Subcutaneous abdominal adipose tissue (tissue), 5 donors: Measurements from ENCODE around the gene MYBPC1.
"Not testable (repeated sequence)": the region's sequence is repeated elsewhere in the genome, so short reads cannot be mapped to it uniquely, and the experiment has no call there.

Experiments used
- H3K27ac ChIP-seq: one replicate; pipeline ENCODE4 v1.7.0; 2013; ENCODE audit warnings: low read depth, mild to moderate bottlenecking, inconsistent platforms, low read length, moderate library complexity
- H3K27me3 ChIP-seq, 5 donors: one replicate each; pipeline ENCODE4 v1.7.0; 2013; ENCODE audit warnings: low read length in 5 of 5, inconsistent platforms in 1 of 5; ENCODE audit not compliant: control insufficient read depth in 5 of 5, insufficient read depth in 4 of 5
- H3K36me3 ChIP-seq, 5 donors: one replicate each; pipeline ENCODE4 v1.7.0; 2013; ENCODE audit warnings: low read length in 5 of 5; ENCODE audit not compliant: control insufficient read depth in 5 of 5, insufficient read depth in 5 of 5
- H3K4me1 ChIP-seq, 5 donors: one replicate each; pipeline ENCODE4 v1.7.0; 2013; ENCODE audit warnings: low read length in 5 of 5, mild to moderate bottlenecking in 3 of 5, moderate library complexity in 1 of 5; ENCODE audit not compliant: control insufficient read depth in 5 of 5, insufficient read depth in 5 of 5
- H3K4me3 ChIP-seq, 5 donors: one replicate each; pipeline ENCODE4 v1.7.0; 2013; ENCODE audit warnings: low read length in 5 of 5, low read depth in 1 of 5
- H3K9ac ChIP-seq, 5 donors: one replicate each; pipeline ENCODE4 v1.7.0; 2013; ENCODE audit warnings: low read length in 5 of 5, mild to moderate bottlenecking in 4 of 5, moderate library complexity in 3 of 5
- H3K9me3 ChIP-seq, 5 donors: one replicate each; pipeline ENCODE4 v1.7.0; 2013; ENCODE audit warnings: low read length in 5 of 5; ENCODE audit not compliant: control insufficient read depth in 5 of 5
- donor health status: healthy.
- donor health status: healthy.
- donor health status: healthy.
- donor health status: healthy.
- donor health status: healthy.

MYBPC1 gene

DNA sequence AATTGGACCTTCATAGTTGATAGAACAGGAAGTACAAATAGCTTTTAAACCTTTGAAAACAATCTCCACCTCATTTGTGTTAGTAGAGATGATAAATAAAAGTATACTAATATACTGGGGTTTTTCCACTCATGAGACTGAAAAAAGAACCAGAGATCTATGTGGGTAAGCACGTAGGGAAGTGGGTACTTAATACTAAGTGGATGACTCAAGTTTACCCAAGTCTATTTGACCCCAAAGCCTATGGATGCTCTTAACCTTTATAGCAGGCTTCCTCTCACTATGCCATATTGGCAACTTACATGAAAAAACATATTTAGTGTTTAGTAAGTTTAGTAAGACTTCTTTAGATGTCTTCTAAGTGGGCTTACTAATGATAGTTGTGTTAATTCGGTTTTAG is 53.4 kb downstream of the MYBPC1 start:
- no peaks in the 10 kb centered on the region for H3K36me3 ChIP-seq
- no peaks in the 10 kb centered on the region for H3K9me3 ChIP-seq

DNA sequence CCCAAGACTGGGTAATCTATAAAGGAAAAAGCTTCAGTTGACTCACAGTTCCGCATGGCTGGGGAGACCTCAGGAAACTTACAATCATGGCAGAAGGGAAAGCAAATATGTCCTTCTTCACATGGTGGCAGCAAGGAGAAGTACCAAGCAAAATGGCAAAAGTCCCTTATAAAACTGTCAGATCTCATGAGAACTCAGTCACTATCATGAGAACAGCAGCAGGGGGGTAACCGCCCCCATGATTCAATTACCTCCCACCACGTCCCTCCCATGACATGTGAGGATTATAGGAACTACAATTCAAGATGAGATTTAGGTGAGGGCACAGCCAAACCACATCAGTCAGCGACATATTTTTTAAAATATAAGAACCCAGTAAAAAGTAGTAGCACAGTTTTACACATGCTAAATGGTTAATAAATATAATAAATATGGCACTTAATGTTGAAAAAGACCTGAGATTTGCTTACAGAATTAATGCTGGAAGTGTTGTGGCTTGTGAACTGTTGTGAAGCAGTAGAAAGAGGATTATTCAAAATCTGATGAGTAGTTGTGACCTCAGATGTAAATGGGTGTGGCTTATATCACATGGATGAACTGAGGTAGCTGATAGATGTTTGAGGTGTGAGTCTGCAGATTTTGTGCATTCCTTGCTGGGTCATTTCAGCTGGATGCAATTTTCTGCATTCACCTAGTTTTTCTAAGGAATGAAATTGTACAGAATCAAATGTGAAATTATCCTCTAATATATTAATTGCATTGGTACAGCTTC is 55.8 kb downstream of the MYBPC1 start:
- Histone ChIP-seq H3K4me1 (no peaks in the 10 kb centered on the region), H3K27ac (no peak overlapping the region), H3K36me3 (no peaks in the 10 kb centered on the region), H3K9me3 (no peaks in the 10 kb centered on the region), H3K9ac (no peak overlapping the region), H3K27me3 (peaks cover 0 to 4% (median 0%) of the 10 kb centered on the region in 5 donors), H3K4me3 (no peak overlapping the region)

More for the DNA sequence above, 53.4 kb downstream of the MYBPC1 start:
- H3K4me1 ChIP-seq = no peaks in the 10 kb centered on the region
- H3K4me3 ChIP-seq = no peak overlapping the region
- no peaks in the 10 kb centered on the region for H3K27me3 ChIP-seq
- no peak overlapping the region for H3K27ac ChIP-seq
- no peak overlapping the region for H3K9ac ChIP-seq

DNA sequence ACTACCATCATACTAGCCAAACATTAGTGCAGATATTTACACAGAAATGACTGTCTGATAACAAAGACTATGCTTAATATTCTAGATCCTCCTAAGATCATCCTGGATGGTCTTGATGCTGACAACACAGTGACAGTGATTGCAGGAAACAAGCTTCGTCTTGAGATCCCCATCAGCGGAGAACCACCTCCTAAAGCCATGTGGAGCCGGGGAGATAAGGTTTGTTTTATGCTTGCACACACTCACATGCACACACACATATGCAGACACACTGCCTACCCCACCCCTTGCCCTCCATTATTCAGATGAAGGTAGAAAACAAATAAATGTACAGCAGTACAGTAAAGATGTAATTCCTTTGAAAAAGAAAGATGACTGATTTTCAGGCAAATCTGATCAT is 58.3 kb downstream of the MYBPC1 start:
- Histone ChIP-seq H3K9me3 (no peaks in the 10 kb centered on the region), H3K4me3 (no peak overlapping the region), H3K4me1 (no peaks in the 10 kb centered on the region), H3K27ac (no peak overlapping the region), H3K36me3 (no peaks in the 10 kb centered on the region), H3K9ac (no peak overlapping the region), H3K27me3 (peaks cover 0 to 4% (median 0%) of the 10 kb centered on the region in 5 donors)

DNA sequence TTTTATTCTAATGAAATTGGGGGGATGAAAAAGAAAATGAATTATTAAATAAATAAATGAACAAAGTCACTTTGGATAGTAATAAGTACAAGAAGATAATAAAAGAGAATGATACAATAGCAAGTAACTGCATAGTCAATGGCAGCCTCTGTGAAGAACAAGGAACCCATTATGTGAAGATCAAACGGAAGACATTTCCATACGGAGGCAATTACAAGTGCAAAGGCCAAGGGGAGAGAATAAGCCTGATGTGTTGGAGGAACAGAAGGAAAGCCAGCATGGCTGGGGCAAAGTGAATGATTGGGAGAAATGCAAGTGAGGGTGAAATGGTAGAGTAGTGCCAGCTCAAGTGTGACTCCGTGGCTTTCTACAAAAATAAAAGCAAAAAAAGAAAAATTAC is 58.7 kb downstream of the MYBPC1 start:
- peaks cover 0 to 4% (median 0%) of the 10 kb centered on the region in 5 donors for H3K27me3 ChIP-seq
- no peaks in the 10 kb centered on the region for H3K36me3 ChIP-seq

DNA sequence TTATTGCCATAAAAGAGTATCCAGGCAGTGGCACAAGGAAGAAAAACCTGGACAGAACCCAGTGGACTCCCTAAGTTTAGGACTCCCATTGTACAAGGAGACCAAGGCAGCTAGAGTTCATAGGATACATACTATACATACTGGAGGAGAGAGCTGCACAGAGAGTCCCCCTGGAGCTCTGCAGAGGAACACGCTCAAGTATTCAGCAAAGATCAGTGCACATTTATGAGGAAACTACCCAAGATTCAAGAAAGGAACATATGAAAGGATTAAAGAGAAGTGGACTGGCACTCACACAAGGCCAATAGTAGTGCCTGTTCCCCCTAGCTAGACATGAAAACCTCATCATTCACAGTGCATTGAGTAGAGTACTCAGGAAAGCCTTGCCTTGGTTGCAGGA is 59.7 kb downstream of the MYBPC1 start:
- Histone ChIP-seq H3K9ac (no peak overlapping the region), H3K36me3 (no peaks in the 10 kb centered on the region), H3K27me3 (peaks cover 0 to 4% (median 0%) of the 10 kb centered on the region in 5 donors), H3K4me1 (no peaks in the 10 kb centered on the region), H3K27ac (no peak overlapping the region), H3K4me3 (no peak overlapping the region), H3K9me3 (no peaks in the 10 kb centered on the region)

More for the DNA sequence above, 58.7 kb downstream of the MYBPC1 start:
- Histone ChIP-seq H3K4me1 (no peaks in the 10 kb centered on the region), H3K9me3 (no peaks in the 10 kb centered on the region), H3K27ac (no peak overlapping the region), H3K9ac (no peak overlapping the region), H3K4me3 (no peak overlapping the region)

DNA sequence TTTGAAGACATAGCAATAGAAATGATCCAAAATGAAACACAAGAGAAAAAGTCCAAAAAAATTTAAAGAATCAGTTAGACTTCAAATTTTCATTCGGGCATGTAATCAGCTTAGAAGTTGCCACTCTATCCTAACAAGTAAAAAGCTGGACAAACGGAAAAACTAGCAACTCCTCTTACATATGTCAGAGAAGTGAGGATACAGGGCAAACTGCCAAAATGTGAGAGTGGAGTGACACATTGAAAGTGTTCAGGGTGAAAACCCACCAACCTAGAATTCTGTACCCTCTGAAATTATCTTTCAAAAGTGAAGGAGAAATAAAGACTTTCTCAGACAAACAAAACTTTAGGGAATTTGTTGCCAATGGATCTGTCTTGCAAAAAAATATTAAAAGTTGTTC is 60.6 kb downstream of the MYBPC1 start:
- peaks cover 0 to 4% (median 0%) of the 10 kb centered on the region in 5 donors for H3K27me3 ChIP-seq
- no peaks in the 10 kb centered on the region for H3K9me3 ChIP-seq
- no peak overlapping the region for H3K4me3 ChIP-seq
- no peak overlapping the region for H3K27ac ChIP-seq
- no peak overlapping the region for H3K9ac ChIP-seq
- no peaks in the 10 kb centered on the region for H3K4me1 ChIP-seq
- no peaks in the 10 kb centered on the region for H3K36me3 ChIP-seq

DNA sequence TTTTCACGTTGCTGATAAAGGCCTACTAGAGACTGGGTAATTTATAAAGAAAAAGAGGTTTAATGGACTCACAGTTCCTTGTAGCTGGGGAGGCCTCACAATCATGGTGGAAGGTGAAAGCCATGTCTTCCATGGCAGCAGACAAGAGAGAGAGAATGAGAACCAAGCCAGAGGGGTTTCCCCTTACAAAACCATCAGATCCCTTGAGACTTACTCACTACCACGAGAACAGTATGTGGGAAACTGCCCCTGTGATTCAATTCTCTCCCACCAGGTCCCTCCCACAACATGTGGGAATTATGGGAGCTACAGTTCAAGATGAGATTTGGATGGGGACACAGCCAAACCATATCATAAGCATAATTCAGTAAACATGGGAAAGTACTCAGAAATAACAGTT is 65.9 kb downstream of the MYBPC1 start:
- H3K27me3 ChIP-seq, H3K9me3 ChIP-seq, H3K9ac ChIP-seq, H3K4me1 ChIP-seq, H3K36me3 ChIP-seq, H3K4me3 ChIP-seq, H3K27ac ChIP-seq: not testable (repeated sequence)

DNA sequence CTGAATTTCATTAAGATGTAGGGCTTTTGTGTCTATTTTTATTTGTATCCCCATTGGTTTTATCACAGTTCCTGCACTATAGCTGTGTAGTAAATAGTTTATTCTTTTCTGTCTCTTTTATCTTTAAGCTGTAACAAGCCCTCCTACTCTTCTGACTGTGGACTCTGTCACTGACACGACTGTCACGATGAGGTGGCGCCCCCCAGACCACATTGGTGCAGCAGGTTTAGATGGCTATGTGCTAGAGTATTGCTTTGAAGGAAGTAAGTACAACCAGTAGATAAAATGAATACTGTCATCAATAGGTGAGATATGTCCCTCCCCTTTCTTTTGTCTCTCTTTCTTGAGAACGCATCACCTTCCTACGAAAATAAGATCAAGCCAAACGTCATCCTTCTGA is 68.5 kb downstream of the MYBPC1 start:
- Histone ChIP-seq H3K36me3 (no peaks in the 10 kb centered on the region), H3K9me3 (no peaks in the 10 kb centered on the region), H3K4me1 (no peaks in the 10 kb centered on the region)

DNA sequence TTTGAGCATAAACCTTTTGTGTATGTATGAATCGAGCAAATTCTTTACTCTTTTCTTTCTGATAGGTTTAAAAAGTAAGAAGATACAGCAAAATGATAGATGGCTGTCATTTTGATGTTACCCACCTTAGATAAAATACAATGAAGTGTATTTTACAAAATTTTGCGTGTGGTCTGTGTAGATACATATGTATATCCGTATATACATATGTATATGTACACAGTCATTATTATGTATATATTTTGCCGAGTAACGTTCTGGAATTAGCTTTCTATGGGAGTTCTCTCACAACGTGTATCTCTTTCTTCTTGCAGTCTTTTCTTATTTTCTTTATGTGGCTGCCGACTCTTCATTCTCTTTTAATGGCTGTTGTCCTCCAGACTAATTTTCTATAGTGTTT is 70.2 kb downstream of the MYBPC1 start:
- Histone ChIP-seq H3K36me3 (no peaks in the 10 kb centered on the region), H3K4me3 (no peak overlapping the region), H3K27ac (no peak overlapping the region), H3K27me3 (peaks cover 0 to 3% (median 2%) of the 10 kb centered on the region in 5 donors), H3K9me3 (no peaks in the 10 kb centered on the region), H3K4me1 (peaks cover 0 to under 1% (median 0%) of the 10 kb centered on the region in 5 donors), H3K9ac (no peak overlapping the region)

More for the DNA sequence above, 68.5 kb downstream of the MYBPC1 start:
- no peak overlapping the region for H3K9ac ChIP-seq
- H3K27ac ChIP-seq = no peak overlapping the region
- H3K27me3 ChIP-seq = peaks cover 0 to 3% (median 2%) of the 10 kb centered on the region in 5 donors
- no peak overlapping the region for H3K4me3 ChIP-seq

DNA sequence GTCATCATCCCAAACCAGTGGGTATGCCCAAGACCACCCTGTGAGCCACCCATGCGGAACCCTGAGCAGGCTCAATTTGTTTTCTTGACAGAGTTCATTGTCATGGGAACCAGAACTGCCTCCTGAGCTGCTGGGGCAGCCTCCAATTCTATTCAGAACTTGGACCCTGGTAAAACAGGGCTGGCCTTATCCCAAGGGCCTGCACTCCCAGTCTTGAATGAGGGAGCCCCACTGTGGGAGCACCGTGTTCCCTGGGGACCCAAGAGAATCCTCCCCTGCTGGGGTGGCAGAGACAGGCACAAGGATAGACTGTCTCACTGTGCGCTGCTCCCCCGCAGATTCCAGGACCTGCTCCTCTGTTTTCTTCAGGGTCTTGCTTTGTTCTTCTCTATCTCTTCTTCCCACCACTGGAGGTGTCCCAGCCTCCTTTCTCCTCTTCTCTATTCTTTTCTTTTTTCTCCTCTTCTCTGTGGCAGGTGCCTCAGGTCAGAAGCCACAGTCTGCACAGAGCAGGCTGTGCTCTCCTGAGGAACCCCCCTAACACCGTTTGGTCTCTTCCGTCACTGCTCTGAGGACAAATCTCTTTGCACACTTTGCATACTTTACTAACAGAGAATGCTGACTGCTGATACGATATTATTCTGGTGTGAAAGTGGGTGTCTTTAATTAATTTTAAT is 71.4 kb downstream of the MYBPC1 start:
- Histone ChIP-seq H3K4me1 (peaks cover 0 to 6% (median under 1%) of the 10 kb centered on the region in 5 donors), H3K4me3 (no peak overlapping the region), H3K9me3 (no peaks in the 10 kb centered on the region), H3K36me3 (no peaks in the 10 kb centered on the region), H3K9ac (no peak overlapping the region), H3K27ac (no peak overlapping the region), H3K27me3 (peaks cover 0 to 3% (median 2%) of the 10 kb centered on the region in 5 donors)
